Brain microvascular endothelial cell (primary cell): ENCODE data around the gene SLC5A2.

Experiments
- DNase-seq: peaks from one replicate; pipeline ENCODE4 v3.0.0-alpha.2; 2020
- H3K27ac ChIP-seq: fragments of 250-450 bp; sonication (Bioruptor Pico); 2 replicates; pipeline ENCODE4 v1.5.1; 2020; ENCODE audit warnings: mild to moderate bottlenecking, moderate library complexity
- H3K27me3 ChIP-seq: fragments of 250-450 bp; sonication (Bioruptor Pico); replicated peaks from 2 replicates; pipeline ENCODE4 v1.5.1; 2020; ENCODE audit warnings: mild to moderate bottlenecking
- H3K36me3 ChIP-seq: fragments of 250-450 bp; sonication (Bioruptor Pico); replicated peaks from 2 replicates; pipeline ENCODE4 v1.5.1; 2020; ENCODE audit warnings: mild to moderate bottlenecking
- H3K4me3 ChIP-seq: 2 replicates; pipeline ENCODE4 v1.5.1; 2011; ENCODE audit warnings: low read depth, mild to moderate bottlenecking, control low read depth, low read length, moderate library complexity
- in situ Hi-C: cut with HindIII; loops from 2 replicates; pipeline ENCODE4 v1.10.0; 2017; ENCODE audit warnings: low sequenced_read_pairs, low pct_ligation_motif_present
- TF ChIP-seq, protein P1 (sequence below): IDR thresholded peaks from 2 replicates; pipeline ENCODE4 v1.5.1; 2011; ENCODE audit warnings: low read depth, mild to moderate bottlenecking, moderate library complexity, low read length, control low read depth, inconsistent platforms; ENCODE audit errors: missing control alignments

Gene SLC5A2

DNA sequence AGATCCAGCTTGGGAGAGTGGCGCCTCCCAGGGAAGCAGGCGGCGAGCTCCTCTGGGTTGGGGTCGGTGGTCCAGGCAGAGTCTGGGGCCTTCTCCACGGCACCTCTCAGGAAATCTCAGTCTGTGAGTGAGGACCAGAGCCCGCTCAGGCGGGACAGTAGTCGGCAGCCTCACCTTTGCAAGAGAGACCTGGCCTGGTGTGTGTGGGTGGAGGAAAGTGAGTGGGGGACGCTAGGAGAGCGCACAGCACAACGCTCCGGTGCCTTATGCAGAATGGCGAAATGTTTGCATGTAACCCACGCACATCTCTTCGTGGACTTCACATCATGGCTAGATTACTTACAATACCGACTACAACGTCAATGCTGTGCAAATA, 47.0 kb downstream of the SLC5A2 start:
- TF ChIP-seq, protein P1, sequence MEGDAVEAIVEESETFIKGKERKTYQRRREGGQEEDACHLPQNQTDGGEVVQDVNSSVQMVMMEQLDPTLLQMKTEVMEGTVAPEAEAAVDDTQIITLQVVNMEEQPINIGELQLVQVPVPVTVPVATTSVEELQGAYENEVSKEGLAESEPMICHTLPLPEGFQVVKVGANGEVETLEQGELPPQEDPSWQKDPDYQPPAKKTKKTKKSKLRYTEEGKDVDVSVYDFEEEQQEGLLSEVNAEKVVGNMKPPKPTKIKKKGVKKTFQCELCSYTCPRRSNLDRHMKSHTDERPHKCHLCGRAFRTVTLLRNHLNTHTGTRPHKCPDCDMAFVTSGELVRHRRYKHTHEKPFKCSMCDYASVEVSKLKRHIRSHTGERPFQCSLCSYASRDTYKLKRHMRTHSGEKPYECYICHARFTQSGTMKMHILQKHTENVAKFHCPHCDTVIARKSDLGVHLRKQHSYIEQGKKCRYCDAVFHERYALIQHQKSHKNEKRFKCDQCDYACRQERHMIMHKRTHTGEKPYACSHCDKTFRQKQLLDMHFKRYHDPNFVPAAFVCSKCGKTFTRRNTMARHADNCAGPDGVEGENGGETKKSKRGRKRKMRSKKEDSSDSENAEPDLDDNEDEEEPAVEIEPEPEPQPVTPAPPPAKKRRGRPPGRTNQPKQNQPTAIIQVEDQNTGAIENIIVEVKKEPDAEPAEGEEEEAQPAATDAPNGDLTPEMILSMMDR, result no peak
- no peak overlapping the region for H3K27ac ChIP-seq
- H3K36me3 ChIP-seq, result no peaks in the 10 kb centered on the region
- no peak overlapping the region for H3K4me3 ChIP-seq
- H3K27me3 ChIP-seq, result peaks cover 17% of the 10 kb centered on the region
- in situ Hi-C loops, result no loop called here
- DNase-seq, result no peak

DNA sequence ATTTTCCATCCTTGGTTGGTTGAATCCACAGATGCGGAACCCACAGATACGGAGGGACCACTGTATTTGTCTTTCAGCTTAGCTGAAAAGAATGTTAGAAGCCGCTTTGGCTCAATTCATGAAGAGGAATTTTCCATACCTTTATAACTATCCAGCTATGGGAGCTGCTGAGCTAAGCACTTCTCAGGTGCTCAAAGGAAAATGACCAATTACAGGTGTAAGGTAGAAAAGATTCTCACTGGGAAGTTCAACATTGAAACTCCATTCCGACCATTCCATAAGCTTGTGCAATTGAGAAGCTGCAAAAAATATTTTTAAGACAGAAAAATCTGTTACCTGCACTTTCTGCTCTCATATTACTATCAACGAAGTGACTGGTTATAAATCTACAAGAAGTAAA, 47.5 kb downstream of the SLC5A2 start:
- Histone ChIP-seq H3K4me3 (no peak overlapping the region), H3K36me3 (no peaks in the 10 kb centered on the region), H3K27ac (no peak overlapping the region), H3K27me3 (peaks cover 17% of the 10 kb centered on the region)
- DNase-seq, result no peak
- in situ Hi-C loops, result no loop called here
- TF ChIP-seq, protein P1, result no peak

DNA sequence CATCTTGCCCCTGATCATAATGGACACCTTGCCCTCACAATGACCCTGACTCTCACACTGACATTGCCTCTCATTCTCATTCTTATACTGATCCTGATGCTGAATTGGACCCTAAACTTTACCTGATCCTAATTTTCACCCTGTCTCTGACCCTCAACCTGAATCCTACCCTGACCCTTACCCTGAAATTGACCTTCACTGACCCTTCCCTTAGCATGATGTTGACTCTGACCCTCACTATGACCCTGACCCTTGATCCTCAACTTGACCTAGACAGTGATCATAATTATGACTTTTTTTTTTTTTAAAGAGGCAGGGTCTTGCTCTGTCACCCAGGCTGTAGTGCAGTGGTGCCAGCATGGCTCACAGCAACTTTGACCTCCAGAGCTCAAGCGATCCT, 48.2 kb downstream of the SLC5A2 start:
- in situ Hi-C loops, result no loop called here
- TF ChIP-seq, protein P1, result no peak
- no peaks in the 10 kb centered on the region for H3K36me3 ChIP-seq
- DNase-seq, result no peak
- no peak overlapping the region for H3K4me3 ChIP-seq
- H3K27ac ChIP-seq, result no peak overlapping the region
- peaks cover 17% of the 10 kb centered on the region for H3K27me3 ChIP-seq

DNA sequence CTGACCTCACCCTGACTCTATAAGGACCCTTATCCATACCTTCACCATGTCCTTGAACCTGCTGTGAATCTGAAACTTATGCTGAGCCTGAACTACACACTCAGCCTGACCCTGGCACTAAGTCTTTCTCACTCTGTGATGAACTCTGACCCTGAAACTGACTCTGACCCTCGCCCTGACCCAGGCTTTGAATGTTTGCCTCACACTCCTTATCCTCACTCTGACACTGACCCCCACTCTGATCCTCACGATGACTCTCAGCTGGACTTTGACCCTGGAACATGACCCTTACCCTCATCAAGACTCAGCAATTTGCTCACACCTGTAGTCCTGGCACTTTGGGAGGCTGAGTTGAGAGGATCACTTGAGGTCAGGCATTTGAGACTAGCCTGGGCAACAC, 49.2 kb downstream of the SLC5A2 start:
- Histone ChIP-seq H3K4me3 (no peak overlapping the region), H3K36me3 (no peaks in the 10 kb centered on the region), H3K27me3 (peaks cover 19% of the 10 kb centered on the region), H3K27ac (no peak overlapping the region)
- in situ Hi-C loops, result no loop called here
- TF ChIP-seq, protein P1, result no peak
- no peak for DNase-seq

DNA sequence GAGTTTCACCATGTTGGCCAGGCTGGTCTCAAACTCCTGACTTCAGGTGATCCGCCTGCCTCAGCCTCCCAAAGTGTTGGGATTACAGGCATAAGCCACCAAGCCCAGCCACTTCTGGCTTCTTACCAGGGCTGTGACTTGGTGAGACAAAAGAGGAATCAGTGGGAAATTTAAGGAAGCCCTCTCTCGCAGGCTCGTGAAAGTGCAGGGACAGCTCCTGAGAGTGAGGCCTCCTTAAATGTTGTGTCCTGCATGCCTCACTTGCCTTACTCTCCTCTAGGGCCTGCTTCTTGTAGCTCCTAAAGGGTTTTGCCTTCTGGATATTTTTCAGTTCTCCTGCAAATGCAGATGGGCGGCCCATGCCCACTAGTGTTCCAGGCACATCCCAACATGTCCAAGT, 50.0 kb downstream of the SLC5A2 start:
- Histone ChIP-seq H3K27me3 (peaks cover 21% of the 10 kb centered on the region), H3K36me3 (no peaks in the 10 kb centered on the region), H3K4me3 (no peak overlapping the region), H3K27ac (no peak overlapping the region)
- TF ChIP-seq, protein P1, result no peak
- in situ Hi-C loops, result no loop called here
- DNase-seq, result no peak

DNA sequence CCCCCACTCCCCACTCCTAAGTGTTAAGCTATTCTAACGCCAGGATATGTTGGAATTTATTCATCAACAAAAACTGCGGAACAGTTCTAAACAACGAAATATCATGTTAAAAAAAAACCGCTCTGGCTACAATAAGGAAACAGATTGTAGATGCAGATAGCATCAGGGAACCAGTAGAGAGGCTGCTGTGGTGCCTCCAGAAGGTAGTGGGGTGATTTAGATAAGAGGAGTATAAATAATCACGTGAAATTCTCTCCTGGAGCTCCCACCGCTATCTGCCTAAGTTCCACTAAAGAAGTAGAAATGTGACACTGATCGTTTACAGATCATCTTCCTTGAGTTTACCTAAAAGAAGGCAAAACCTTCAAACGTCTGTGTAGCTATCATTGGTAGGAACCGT, 52.8 kb downstream of the SLC5A2 start:
- H3K27ac ChIP-seq, result no peak overlapping the region
- TF ChIP-seq, protein P1, result no peak
- H3K36me3 ChIP-seq, result no peaks in the 10 kb centered on the region
- peaks cover 4% of the 10 kb centered on the region for H3K27me3 ChIP-seq
- in situ Hi-C loops, result no loop called here
- H3K4me3 ChIP-seq, result no peak overlapping the region
- no peak for DNase-seq
